Measurements from ENCODE around the gene FOXK1.

The FOXK1 gene

DNA sequence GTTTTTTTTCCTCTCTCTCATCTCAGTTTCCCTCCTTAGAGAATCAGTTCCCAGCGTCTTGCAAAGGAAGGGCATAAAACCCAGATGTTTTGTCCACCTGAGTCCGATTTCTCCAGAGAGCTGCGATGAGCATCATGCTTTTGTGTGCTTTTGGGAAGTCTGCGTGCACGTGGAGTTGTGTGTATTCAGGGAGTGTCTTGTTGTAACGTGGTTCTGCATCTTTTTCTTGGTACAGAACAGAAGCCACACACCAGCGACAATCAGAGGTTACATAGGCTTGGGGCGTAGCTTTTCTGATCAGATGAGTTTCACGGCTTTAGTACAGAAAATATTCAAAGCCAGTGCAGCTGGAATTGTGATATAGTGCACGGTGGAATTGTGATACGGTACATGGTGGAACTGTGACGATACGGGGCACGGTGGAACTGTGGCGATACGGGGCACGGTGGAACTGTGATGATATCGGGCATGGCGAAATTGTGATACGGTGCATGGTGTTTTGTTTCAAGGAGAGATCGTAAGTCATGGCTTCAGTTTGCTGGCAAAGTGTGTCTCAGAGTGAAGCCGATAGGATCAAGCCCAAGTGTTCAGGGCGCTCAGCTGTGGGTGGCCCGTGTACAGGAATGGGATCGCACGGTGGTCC, 32.8 kb downstream of the FOXK1 start:
- H3K36me3 ChIP-seq (ENCODE audit: control insufficient read depth, low read depth, low read length): no peaks in the 10 kb centered on the region
- H3K27me3 ChIP-seq (ENCODE audit: control insufficient read depth, insufficient read depth, low read length): peaks cover 51% of the 10 kb centered on the region
- no peak overlapping the region for H3K27ac ChIP-seq (ENCODE audit: low read length)
- no peak overlapping the region for H3K4me3 ChIP-seq (ENCODE audit: low read length)
- H3K9me3 ChIP-seq (ENCODE audit: control insufficient read depth, low read depth, low read length): no peaks in the 10 kb centered on the region
- H3K4me1 ChIP-seq (ENCODE audit: control insufficient read depth, low read depth, low read length): no peaks in the 10 kb centered on the region
- no peak overlapping the region for H3K9ac ChIP-seq (ENCODE audit: low read length)

DNA sequence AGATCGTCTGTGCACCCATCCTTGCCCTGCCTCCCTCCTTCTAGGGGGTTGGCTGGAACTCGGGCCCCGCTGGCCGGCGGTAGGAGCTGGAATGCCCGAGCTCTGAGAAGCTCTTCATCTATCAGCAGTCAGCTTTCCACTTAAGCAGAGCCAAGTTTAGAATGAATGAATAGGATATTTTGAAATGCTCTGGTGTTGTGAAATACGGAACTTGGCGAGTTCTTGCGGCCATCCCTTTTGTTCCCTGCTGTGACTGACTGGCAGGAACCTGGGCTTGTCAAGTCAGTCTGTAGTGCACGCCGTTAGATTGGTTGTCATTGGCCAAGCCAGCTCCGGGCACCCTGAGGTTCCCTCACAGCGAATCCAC, 33.3 kb downstream of the FOXK1 start:
- Histone ChIP-seq H3K4me3 (ENCODE audit: low read length) (no peak overlapping the region), H3K27ac (ENCODE audit: low read length) (no peak overlapping the region), H3K4me1 (ENCODE audit: control insufficient read depth, low read depth, low read length) (no peaks in the 10 kb centered on the region), H3K9me3 (ENCODE audit: control insufficient read depth, low read depth, low read length) (no peaks in the 10 kb centered on the region), H3K9ac (ENCODE audit: low read length) (no peak overlapping the region), H3K27me3 (ENCODE audit: control insufficient read depth, insufficient read depth, low read length) (peaks cover 46% of the 10 kb centered on the region), H3K36me3 (ENCODE audit: control insufficient read depth, low read depth, low read length) (no peaks in the 10 kb centered on the region)

DNA sequence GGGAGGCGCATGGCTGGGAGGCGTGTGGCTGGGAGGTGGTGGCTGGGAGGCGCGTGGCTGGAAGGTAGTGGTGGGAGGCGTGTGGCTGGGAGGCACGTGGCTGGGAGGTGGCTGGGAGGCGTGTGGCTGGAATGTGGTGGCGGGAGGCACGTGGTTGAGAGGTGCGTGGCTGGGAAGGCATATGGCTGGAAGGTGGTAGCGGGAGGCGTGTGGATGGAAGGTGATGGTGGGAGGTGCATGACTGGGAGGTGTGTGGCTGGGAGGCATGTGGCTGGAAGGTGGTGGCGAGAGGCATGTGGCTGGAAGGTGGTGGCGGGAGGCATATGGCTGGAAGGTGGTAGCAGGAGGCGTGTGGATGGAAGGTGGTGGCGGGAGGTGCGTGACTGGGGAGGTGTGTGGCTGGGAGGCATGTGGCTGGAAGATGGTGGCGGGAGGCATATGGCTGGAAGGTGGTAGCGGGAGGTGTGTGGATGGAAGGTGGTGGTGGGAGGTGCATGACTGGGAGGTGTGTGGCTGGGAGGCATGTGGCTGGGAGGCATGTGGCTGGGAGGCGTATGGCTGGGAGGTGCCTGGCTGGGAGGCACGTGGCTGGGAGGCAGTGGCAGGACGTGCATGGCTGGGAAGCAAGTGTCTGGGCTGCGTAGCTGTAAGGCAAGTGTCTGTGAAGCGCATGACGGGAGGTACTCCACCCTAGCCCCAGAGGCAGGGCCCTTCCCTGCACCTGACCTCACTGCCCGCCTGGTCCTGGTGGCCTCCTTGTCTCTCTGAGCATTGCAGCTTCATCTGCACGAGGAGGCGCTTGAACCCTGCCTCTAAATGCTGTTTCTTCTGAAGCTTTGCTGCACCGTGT, 35.1 kb downstream of the FOXK1 start:
- Histone ChIP-seq H3K4me1 (ENCODE audit: control insufficient read depth, low read depth, low read length) (no peaks in the 10 kb centered on the region), H3K36me3 (ENCODE audit: control insufficient read depth, low read depth, low read length) (no peaks in the 10 kb centered on the region), H3K27ac (ENCODE audit: low read length) (no peak overlapping the region)

DNA sequence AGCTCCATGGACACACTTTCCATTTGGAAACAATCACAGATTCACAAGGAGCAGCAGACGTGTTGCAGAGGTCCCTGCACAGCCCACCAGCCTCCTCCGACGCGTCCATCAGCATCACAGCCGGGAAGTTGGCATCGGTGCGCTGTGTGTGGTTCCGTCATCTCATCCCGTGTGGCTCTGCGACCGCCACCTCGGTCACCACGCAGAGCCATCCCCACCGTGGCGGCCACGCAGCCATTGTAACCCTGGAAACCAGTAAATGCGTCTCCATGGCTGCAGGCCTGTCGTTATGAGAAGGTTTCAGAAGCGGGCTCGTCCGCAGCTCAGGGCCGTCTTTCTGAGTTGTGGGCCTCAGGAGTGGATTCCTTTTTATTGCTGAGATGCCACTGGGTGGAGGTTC, 36.0 kb downstream of the FOXK1 start:
- no peak overlapping the region for H3K27ac ChIP-seq (ENCODE audit: low read length)
- peaks cover 19% of the 10 kb centered on the region for H3K27me3 ChIP-seq (ENCODE audit: control insufficient read depth, insufficient read depth, low read length)
- no peaks in the 10 kb centered on the region for H3K4me1 ChIP-seq (ENCODE audit: control insufficient read depth, low read depth, low read length)
- no peaks in the 10 kb centered on the region for H3K9me3 ChIP-seq (ENCODE audit: control insufficient read depth, low read depth, low read length)
- H3K36me3 ChIP-seq (ENCODE audit: control insufficient read depth, low read depth, low read length): no peaks in the 10 kb centered on the region
- no peak overlapping the region for H3K9ac ChIP-seq (ENCODE audit: low read length)
- no peak overlapping the region for H3K4me3 ChIP-seq (ENCODE audit: low read length)

More for the DNA sequence above, 35.1 kb downstream of the FOXK1 start:
- H3K4me3 ChIP-seq (ENCODE audit: low read length): no peak overlapping the region
- H3K27me3 ChIP-seq (ENCODE audit: control insufficient read depth, insufficient read depth, low read length): peaks cover 28% of the 10 kb centered on the region
- H3K9me3 ChIP-seq (ENCODE audit: control insufficient read depth, low read depth, low read length): no peaks in the 10 kb centered on the region
- no peak overlapping the region for H3K9ac ChIP-seq (ENCODE audit: low read length)

DNA sequence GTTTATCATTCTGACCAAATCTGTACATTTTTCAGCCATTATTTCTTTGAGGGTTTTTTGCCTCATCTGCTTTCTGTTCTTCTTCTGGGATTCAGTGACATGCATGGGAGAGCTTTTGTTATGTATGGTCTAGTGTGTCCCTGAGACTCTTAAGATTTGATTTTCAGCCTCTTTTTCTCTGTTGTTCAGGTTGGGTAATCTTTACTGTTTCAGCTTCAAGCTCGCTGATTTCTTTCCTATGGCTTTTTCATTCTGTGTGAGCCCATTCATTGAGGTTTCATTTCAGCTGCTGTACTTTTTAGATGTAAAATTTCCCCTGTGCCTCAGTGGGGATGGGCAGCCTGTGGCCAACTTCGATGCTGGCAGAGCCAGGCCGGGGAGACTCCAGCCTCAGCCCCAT, 38.1 kb downstream of the FOXK1 start:
- Histone ChIP-seq H3K27ac (ENCODE audit: low read length) (no peak overlapping the region), H3K27me3 (ENCODE audit: control insufficient read depth, insufficient read depth, low read length) (no peaks in the 10 kb centered on the region), H3K4me1 (ENCODE audit: control insufficient read depth, low read depth, low read length) (peaks cover 4% of the 10 kb centered on the region), H3K9me3 (ENCODE audit: control insufficient read depth, low read depth, low read length) (no peaks in the 10 kb centered on the region), H3K4me3 (ENCODE audit: low read length) (no peak overlapping the region), H3K9ac (ENCODE audit: low read length) (no peak overlapping the region), H3K36me3 (ENCODE audit: control insufficient read depth, low read depth, low read length) (no peaks in the 10 kb centered on the region)

DNA sequence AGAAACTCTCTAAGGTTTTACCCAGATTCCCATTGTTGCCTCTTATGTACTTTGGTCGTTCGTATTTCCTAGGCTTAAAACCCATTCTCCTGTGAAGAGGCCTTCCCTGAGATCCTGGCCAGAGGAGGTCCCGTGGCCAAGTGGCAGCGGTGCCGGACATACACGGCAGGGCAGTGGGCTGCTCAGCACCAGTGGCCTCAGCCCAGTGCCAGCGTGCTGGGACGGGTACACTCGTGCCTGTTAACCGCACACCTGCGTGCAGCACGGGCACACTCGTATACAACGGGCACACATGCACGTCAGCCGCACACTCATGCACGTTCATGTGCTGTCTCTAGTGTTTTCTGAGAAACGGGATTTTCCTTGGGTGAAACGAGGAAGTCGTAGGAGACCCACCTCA, 40.2 kb downstream of the FOXK1 start:
- H3K36me3 ChIP-seq (ENCODE audit: control insufficient read depth, low read depth, low read length): no peaks in the 10 kb centered on the region
- H3K9ac ChIP-seq (ENCODE audit: low read length): no peak overlapping the region
- H3K4me1 ChIP-seq (ENCODE audit: control insufficient read depth, low read depth, low read length): peaks cover 7% of the 10 kb centered on the region

DNA sequence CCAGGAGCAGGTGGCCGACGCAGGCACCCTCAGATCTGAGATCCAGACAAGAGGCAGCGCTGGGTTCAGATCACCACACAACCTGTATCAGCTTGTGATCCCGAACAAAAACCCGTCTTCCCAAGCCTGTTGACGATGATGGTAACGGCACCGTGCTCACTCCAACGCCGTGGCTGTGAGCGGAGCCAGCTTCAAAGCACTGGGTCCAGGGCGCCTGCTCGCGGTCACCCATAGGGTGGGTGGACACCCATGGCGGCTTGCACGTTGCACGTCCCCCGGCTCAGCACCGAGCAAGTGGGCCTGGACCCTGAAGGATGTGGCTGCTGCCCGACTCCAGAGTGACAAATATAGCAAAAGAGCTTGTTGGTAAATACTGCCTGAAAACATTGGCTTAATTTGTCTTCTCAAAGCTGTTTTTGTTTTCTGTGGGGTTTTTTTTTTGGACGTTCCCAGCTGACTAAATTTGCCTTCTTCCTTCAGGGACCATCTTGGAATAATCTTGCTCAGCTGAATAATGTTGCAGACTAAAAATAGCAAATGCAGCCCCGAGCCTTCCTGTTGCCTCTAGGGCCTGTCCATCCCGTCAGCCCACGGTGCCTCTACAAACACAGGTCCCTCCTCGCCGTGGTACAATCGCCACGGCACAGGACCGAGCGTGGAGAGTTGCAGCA, 41.0 kb downstream of the FOXK1 start:
- no peaks in the 10 kb centered on the region for H3K9me3 ChIP-seq (ENCODE audit: control insufficient read depth, low read depth, low read length)
- peaks cover 7% of the 10 kb centered on the region for H3K4me1 ChIP-seq (ENCODE audit: control insufficient read depth, low read depth, low read length)
- no peak overlapping the region for H3K4me3 ChIP-seq (ENCODE audit: low read length)
- H3K36me3 ChIP-seq (ENCODE audit: control insufficient read depth, low read depth, low read length): no peaks in the 10 kb centered on the region
- no peak overlapping the region for H3K27ac ChIP-seq (ENCODE audit: low read length)
- no peak overlapping the region for H3K9ac ChIP-seq (ENCODE audit: low read length)
- H3K27me3 ChIP-seq (ENCODE audit: control insufficient read depth, insufficient read depth, low read length): no peaks in the 10 kb centered on the region

More for the DNA sequence above, 40.2 kb downstream of the FOXK1 start:
- Histone ChIP-seq H3K27me3 (ENCODE audit: control insufficient read depth, insufficient read depth, low read length) (no peaks in the 10 kb centered on the region), H3K9me3 (ENCODE audit: control insufficient read depth, low read depth, low read length) (no peaks in the 10 kb centered on the region), H3K27ac (ENCODE audit: low read length) (no peak overlapping the region), H3K4me3 (ENCODE audit: low read length) (no peak overlapping the region)

DNA sequence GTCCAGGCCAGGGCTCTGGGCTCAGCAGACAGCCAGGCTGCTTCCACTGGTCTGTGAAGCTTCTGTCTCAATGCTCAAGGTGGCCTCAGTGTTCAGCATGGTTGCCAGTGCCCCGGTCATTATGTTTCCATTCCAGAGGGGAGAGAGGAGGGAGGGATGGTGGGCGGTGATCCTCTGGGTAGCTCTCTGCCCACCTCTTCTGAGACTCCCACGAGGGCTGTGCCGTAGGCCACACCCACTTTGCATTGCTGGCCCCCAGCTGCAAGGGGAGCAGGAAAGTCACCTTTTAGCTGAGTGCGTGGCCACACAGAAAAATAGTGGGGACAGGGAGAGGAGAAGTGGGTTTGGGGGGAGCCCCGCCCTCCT, 42.5 kb downstream of the FOXK1 start:
- Histone ChIP-seq H3K9me3 (ENCODE audit: control insufficient read depth, low read depth, low read length) (no peaks in the 10 kb centered on the region), H3K4me3 (ENCODE audit: low read length) (peak overlapping the region; percentile 46), H3K27ac (ENCODE audit: low read length) (no peak overlapping the region), H3K9ac (ENCODE audit: low read length) (peak overlapping the region; percentile 52), H3K27me3 (ENCODE audit: control insufficient read depth, insufficient read depth, low read length) (no peaks in the 10 kb centered on the region), H3K4me1 (ENCODE audit: control insufficient read depth, low read depth, low read length) (peaks cover 7% of the 10 kb centered on the region), H3K36me3 (ENCODE audit: control insufficient read depth, low read depth, low read length) (no peaks in the 10 kb centered on the region)

DNA sequence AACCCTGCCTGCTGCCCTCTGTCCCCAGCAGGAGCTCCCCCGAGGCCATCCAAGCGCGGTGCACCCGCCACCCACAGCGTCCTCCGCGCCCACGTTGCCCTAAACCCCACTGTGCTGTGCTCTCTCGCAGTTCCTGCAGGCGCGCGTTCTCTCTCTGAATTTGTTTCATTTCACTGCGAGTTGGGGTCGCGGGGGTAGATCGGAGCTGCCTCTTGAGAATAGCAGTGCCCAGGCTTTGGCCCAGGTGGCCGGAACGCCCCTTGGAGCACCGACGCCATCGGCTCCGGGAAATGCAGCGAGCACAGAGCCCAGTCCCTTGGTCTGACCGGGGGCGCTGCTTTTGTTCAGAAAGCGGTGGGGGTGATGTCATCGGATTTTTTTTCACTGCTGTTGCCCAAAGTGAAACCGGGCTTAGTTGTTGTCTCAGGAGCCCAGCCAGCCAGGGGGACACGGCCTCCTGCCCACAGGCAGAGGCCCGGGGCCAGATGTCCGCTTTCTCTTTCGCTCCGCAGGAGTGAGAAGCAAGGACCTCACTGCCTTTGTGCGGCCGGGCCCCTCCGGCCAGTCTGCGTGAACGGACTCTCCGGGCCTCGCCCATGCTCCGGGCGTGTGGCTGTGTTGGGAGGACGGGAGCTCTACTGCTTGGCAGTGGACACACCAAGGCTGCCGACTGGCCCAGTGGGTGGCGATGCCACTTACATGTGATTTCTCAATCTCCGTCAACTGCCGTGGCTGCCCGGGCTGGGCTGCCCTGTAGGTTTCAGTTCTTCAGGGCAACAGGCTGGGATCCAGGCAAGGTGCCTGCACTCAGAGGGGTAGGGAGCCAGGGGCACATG, 43.1 kb downstream of the FOXK1 start:
- Histone ChIP-seq H3K36me3 (ENCODE audit: control insufficient read depth, low read depth, low read length) (no peaks in the 10 kb centered on the region), H3K4me1 (ENCODE audit: control insufficient read depth, low read depth, low read length) (peaks cover 7% of the 10 kb centered on the region), H3K27ac (ENCODE audit: low read length) (no peak overlapping the region), H3K4me3 (ENCODE audit: low read length) (peak overlapping the region; percentile 46), H3K9ac (ENCODE audit: low read length) (peak overlapping the region; percentile 52), H3K9me3 (ENCODE audit: control insufficient read depth, low read depth, low read length) (no peaks in the 10 kb centered on the region), H3K27me3 (ENCODE audit: control insufficient read depth, insufficient read depth, low read length) (no peaks in the 10 kb centered on the region)

DNA sequence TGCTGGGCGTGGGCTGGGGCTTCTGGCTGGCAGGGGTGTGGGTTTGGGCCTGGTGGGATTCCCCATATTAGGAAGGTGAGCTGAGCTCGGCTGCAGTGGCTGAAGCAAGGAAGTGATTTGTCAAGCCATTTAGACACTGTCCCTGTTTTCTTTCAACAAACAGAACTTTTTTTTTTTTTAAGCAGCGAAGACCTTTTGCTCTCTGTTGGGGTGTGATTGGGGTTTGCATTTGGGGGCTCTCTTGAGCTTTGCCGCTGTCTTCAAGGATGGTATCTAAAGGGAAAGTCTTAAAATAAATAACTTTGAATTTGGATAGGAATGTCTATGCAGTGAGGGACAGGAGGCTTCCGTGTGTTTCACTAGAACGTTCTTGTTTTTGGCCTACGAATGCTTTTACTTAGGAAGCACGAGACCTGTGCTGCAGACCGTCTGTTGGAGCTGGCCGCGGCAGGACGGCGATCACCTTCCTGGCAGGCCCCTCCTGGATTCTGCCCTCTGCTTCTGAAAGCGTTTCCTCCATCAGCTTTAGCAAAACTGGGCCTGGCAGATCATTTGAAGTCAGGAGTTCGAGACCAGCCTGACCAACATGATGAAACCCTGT, 43.9 kb downstream of the FOXK1 start:
- Histone ChIP-seq H3K27me3 (ENCODE audit: control insufficient read depth, insufficient read depth, low read length) (no peaks in the 10 kb centered on the region), H3K36me3 (ENCODE audit: control insufficient read depth, low read depth, low read length) (no peaks in the 10 kb centered on the region), H3K27ac (ENCODE audit: low read length) (no peak overlapping the region), H3K4me1 (ENCODE audit: control insufficient read depth, low read depth, low read length) (peaks cover 7% of the 10 kb centered on the region), H3K9ac (ENCODE audit: low read length) (no peak overlapping the region), H3K4me3 (ENCODE audit: low read length) (no peak overlapping the region), H3K9me3 (ENCODE audit: control insufficient read depth, low read depth, low read length) (no peaks in the 10 kb centered on the region)

DNA sequence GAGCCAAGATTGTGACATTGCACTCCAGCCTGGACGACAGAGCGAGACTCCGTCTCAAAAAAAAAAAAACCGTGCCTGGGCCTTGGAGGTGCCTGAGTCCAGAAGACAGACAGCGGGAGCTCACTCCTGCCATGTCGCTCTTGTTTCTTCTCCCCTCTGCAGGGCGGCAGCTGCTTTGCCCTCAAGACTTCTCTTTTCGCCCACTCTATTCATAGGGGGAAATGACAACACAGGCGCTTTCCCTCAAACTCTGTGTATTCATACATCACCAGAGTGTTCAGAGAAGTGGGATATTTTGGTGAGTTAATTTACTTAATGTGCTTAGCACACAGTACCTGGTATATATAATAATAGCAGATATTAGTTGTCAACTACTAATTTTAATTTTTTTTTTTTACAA, 44.5 kb downstream of the FOXK1 start:
- Histone ChIP-seq H3K27me3 (ENCODE audit: control insufficient read depth, insufficient read depth, low read length) (no peaks in the 10 kb centered on the region), H3K36me3 (ENCODE audit: control insufficient read depth, low read depth, low read length) (no peaks in the 10 kb centered on the region), H3K9me3 (ENCODE audit: control insufficient read depth, low read depth, low read length) (no peaks in the 10 kb centered on the region), H3K4me1 (ENCODE audit: control insufficient read depth, low read depth, low read length) (peaks cover 7% of the 10 kb centered on the region), H3K4me3 (ENCODE audit: low read length) (no peak overlapping the region), H3K9ac (ENCODE audit: low read length) (no peak overlapping the region), H3K27ac (ENCODE audit: low read length) (no peak overlapping the region)

Measured in iPS-18a (cell line).